Stimulated activated CD4-positive, alpha-beta T cell treated with anti-CD3 and anti-CD28 coated beads, Interleukin-4, amount 100 ng/mL, for 1 hour (primary cell): ENCODE data around the gene TMEM147.
"Not testable (repeated sequence)": the region's sequence is repeated elsewhere in the genome, so short reads cannot be mapped to it uniquely, and the experiment has no call there.

ENCODE experiments used
- DNase-seq: peaks from one replicate; pipeline ENCODE4 v3.0.0-alpha.2; 2020

The TMEM147 gene

DNA sequence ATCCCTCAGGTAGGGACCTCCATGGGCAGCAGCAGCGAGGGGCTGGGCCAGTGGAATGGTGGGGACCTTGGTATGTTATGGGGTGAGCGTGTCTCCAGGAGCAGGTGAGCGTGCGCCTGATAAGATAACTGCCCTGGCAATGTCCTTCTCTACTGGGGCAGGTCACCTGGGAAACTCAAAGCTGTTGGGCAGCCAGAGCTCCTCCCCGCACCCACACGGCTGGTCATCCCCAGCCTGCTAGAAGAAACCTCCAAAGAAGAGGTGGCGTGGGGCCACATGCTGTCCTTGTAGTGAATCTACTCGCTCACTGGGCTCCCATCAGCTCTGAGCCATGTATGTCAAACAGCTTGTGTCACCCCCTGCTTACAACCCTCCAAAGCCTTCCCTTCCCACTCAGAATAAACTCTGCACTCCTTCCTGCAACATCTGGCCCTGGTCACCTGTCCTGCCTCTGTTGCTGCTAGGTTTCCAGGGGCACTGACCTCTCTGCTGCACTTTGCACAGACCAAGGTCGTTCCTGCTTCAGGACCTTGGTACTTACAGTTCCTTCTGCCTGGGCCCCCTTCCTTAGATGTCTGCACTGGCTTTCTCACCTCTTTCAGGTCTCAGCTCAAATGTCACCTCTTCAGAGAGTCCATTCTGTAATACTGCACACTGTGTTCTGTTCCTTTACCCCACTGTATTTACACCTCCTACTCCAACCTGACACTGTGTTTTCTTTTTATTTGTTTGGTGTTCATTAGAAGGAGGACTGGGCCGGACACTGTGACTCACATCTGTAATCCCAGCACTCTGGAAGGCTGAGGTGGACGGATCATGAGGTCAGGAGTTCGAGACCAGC is 19.8 kb downstream of the TMEM147 start:
- no peak for DNase-seq

DNA sequence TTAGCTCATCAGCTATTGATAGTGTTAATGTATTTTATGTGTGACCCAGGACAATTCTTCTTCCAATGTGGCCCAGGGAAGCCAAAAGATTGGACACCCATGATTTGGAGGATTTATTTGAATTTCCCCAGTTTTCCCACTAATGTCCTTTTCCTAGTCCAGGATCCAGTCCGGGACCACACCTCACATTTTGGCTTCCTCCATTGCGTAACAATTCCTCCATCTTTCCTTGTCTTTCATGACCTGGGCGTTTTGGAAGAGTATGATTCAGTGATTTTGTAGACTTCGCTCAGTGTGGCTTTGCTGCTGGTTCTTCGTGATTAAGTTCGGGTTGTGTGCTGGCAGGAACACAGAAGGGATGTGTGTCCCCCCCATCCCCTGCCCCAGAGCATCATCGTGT is 21.3 kb downstream of the TMEM147 start:
- no peak for DNase-seq

DNA sequence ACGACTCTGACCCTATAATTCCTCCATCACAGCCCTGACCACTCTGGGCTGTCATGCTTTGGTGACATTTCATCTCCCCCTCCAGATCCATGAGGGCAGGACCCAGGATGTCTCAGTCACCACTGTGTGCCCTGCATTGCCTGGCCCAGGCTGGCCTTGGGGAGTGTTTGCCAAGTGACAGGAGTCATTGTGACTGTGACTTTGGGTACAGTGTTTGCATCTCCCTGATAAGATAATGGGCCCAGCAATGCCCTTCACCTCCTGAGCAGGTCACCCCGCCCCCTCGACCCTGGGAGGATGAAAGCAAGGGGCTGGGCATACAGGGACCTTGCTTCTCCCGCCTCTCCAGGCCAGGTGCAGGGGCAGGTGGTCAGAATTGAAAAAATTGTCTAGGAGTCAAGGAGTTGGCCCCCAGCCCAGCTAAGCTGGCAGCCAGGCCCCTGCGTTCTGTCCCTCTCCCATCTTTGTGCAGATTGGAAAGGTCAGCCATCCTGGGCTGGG is 23.9 kb downstream of the TMEM147 start:
- DNase-seq, result no peak

DNA sequence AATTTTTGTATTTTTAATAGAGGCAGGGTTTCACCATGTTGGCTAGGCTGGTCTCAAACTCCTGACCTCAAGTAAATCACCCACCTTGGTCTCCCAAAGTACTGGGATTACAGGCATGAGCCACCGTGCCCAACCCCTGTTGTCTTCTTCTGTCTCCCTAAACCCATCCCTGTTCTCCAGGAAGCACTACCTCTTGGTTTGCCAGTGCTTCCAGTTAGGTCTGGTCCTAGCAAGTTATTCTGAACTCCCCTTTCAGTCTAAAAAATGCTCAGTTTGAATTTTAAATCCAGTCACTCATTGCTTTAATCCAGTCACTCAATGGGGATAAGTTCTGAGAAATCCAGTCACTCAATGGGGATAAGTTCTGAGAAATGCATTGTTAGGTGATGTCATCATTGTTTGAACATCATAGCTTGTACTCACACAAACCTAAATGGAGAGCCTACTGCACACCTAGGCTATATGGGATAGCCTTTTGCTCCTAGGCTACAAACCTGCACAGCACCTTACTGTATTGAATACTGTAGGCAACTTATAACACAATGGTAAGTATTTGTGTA is 26.1 kb downstream of the TMEM147 start:
- no peak for DNase-seq

DNA sequence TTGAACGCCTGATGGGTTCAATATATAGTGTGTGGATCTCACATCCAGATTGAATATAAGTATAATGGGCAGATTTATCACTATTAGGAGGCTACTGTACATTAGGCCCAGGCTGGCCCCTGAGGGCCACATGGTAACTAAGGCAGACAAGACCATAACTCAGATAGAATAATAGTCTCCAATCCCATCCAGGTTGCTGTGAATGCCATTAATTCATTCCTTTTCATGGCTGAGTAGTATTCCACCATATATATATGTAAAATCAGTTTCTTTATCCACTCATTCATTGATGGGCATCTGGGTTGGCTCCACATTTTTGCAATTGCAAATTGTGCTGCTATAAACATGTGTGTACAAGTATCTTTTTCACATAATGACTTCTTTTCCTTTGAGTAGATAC is 32.5 kb downstream of the TMEM147 start:
- no peak for DNase-seq

DNA sequence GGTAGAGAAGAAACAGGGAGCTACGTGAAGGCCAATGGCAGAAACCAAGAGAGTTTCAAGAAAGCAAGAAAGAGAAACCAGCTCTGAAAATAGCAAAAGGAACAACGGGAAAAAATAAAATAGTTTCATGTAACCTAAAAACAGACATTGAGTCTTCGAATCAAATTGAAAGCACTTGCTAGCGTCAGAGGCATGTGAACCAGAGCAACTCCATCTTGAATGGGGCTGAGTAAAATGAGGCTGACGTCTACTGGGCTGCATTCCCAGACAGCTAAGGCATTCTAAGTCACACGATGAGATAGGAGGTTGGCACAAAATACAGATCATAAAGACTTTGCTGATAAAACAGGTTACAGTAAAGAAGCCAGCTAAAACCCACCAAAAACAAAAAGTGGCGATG is 33.3 kb downstream of the TMEM147 start:
- no peak for DNase-seq

DNA sequence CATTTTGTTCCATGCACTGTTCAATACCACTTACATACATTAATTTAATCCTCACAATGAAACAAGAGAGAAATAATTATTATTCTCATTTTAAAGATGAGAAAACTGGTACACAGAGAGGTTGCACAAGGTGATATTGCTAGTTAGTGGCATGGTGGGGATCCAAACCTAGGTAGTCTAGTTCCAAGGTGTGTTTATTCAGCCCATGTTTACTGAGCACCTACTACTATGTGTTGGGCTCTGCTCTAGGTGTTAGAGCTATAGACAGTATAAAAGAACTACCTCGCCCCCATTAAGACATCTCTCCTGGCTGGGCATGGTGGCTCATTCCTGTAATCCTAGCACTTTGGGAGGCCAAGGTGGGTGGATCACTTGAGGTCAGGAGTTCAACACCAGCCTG is 37.3 kb downstream of the TMEM147 start:
- no peak for DNase-seq

DNA sequence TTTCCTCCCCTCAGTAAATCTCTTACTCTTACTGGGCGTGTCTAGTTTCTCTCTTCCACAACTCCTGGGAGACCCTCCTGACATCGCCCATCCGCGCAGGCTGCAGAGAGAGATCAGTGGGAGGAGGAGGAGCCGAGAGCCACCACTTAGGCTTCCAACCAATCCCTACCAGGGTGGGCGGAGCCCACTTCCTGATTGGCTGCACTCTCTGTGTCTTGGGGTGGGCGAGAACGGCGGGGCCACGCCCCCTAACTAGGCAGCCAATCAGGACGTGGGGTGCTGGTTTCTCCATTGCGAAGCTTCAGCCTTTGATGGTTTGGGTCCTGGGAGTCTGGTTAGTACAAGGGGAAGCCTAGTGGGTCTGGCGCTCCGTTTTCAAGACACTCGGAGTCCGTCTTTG is 40.4 kb downstream of the TMEM147 start, which contains the start of gene PMIS2:
PMIS2 (plus strand) TSS at position 326 of the 400 bp plus-strand sequence. CDS start 87 bp downstream, outside the sequence.
- DNase-seq, result peak; percentile 15

DNA sequence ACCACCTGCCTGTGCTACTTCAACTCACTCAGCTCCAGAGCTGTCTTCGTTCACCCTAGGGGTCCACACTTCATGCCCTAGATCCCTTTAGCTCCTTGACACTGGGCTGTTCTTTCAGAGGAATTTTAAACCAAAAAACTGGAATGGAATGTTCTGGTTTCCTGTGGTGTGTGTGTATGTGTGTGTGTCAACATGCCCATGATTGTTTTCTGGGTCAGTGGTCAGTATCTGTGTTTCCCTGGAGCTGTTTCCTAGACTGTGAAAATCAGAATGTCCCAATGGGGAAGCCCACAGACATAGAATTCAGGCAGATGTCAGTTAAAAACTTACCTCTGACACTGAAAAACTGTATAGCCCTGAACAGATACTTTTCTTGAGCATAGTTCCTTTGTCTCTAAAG is 41.9 kb downstream of the TMEM147 start:
- DNase-seq, result no peak

DNA sequence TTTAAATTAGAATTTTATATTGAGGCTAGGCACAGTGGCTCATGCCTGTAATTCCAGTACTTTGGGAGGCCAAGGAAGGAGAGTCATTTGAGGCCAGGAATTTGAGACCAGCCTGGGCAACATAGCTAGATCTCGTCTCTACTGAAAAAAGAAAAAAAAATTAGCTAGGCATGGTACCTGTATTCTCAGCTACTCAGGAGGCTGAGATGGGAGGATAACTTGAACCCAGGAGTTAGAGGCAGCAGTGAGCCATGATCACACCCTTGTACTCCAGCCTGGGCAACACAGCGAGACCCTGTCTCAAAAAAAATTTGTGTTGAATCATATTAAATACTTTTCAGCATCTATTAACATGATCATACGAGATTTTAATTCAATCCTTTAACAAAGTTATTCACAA is 45.4 kb downstream of the TMEM147 start:
- no peak for DNase-seq

DNA sequence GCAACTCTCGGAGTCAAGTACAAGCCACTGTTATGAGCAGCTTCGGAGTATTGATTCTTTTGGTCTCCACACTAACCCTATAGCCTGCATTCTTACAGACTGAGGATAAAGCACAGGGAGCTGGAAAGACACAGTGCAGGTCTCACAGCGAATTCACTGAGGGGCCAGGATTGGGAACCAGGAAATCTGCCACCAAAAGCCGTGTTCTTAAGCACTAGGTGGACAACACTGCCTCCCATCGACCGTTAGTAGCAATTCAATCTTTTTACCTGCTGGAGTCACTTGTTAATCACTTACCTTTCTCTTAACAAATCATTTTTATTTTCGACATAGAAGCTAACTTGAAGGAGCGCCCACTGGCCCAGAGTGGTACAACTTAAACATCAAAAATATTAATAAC is 46.8 kb downstream of the TMEM147 start:
- DNase-seq, result no peak

DNA sequence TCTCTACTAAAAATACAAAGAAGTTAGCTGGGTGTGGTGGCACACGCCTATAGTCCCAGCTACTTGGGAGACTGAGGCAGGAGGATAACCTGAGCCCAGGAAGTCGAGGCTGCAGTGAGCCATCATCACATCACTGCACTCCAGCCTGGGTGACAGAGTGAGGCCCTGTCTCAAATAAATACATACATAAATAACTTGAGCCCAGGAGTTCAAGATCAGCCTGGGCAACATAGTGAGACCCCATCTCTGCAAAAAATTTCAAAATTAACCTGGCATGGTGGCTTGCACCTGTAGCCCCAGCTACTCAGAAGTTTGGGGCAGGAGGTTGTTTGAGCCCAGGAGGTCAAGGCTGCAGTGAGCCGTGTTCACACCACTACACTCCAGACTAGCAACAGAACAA is 49.6 kb downstream of the TMEM147 start:
- not testable (repeated sequence) for DNase-seq

DNA sequence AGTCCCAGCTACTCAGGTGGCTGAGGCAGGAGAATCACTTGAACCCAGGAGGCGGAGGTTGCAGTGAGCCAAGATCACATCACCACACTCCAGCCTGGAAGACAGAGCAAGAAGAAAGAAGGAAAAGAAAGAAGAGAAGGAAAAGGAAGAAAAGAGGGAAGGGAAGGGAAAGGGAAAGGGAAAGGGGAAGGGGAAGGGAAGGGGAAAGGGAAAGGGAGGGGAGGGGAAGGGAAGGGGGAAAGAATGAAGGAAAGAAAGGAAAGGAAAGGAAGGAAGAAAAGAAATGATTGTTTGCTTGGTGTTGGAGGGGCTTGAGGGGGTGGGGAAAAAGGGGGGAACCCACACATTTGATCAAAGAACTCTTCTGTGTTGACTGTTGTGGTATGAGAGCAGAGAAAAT is 50.5 kb downstream of the TMEM147 start:
- DNase-seq, result no peak

DNA sequence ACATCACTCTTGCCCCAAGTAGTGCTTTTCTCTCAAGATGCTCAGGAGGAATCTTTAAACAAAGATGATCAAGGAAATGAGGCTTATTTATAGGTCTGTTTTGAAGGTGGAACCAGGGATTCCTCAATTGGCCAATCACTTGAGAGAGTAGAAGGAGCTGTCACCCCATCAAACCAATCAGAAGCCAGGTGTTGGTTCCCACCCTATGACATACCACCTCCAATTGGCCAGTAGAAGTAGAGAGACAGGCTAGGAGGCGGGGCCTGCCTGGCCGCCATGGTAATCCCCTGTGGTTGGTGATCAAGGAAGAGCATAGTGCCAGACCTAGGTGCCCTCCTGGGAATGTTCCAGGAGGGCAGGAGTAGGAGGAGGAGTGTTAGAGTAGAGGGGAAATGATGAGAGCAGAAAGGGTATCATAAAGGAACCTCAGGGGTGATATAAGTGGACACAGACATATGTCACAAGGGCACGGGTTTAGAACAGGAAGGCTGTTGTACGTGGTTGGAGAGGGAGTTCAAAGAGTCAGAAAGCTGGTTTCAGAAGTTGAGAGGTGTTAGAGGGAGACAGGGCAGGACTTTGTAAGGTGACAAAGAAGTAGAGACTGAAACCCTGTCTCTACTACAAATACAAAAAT is 51.1 kb downstream of the TMEM147 start:
- no peak for DNase-seq
